HepG2 (cell line): ENCODE data around the gene SLC35F3. TPM values are rescaled to one million over a fixed set of nuclear protein-coding genes. Genes with fewer than 3 reads are reported as not detected.

Experiments
- ATAC-seq: fragments of 200-7000 bp; cut with Tn5 transposase; 3 replicates; pipeline ENCODE4 v1.9.1; 2020; ENCODE audit warnings: mild to moderate bottlenecking, moderate library complexity
- BruUV-seq: library from RNA; stranded (reverse); fragments of 400-500 nt; replicated peaks from 2 replicates; lab custom pipeline; 2021; lab: Mats Ljungman, UMichigan
- CTCF ChIA-PET: fragments of 300-600 bp; formaldehyde crosslinking; extraction: SDS; loops from one replicate; lab custom pipeline; 2021; ENCODE audit warnings: low total read pairs, inconsistent platforms, low intra/inter-chr PET ratio; lab: Yijun Ruan, JAX
- POLR2A ChIA-PET: fragments of 350-600 bp; sonication (Branson Sonifier 250); formaldehyde crosslinking; loops from one replicate; lab custom pipeline; 2020; ENCODE audit warnings: antibody characterized with exemption, inconsistent platforms; lab: Yijun Ruan, JAX
- DNase-seq: peaks from one replicate; pipeline ENCODE4 v3.0.0-alpha.2; 2015; ENCODE audit warnings: low spot score
- FAIRE-seq: peaks from 3 replicates; lab custom pipeline; 2011; peaks lifted over from hg19 to GRCh38; lab: Jason Lieb, UNC
- H2AFZ ChIP-seq: one replicate; pipeline ENCODE4 v1.6.1; 2011; ENCODE audit warnings: low read length, inconsistent platforms
- H3K27ac ChIP-seq: fragments of 300-600 bp; 3 replicates; pipeline ENCODE4 v1.8.0; 2011; ENCODE audit warnings: mixed run types, mild to moderate bottlenecking, mixed read lengths, low read length, inconsistent platforms; ENCODE audit not compliant: insufficient read depth; ENCODE audit errors: extremely low read length
- H3K27me3 ChIP-seq, 2 experiments: fragments of 200-600 bp in 1 of 2; 2 replicates in 1 of 2; 3 replicates in 1 of 2; pipeline versions ENCODE4 v1.6.0 to v1.8.0; 2011; ENCODE audit warnings: low read length in 2 of 2, mild to moderate bottlenecking in 2 of 2, moderate library complexity in 2 of 2, inconsistent platforms in 1 of 2; ENCODE audit not compliant: insufficient read depth in 2 of 2, control insufficient read depth in 1 of 2
- H3K36me3 ChIP-seq, 2 experiments: fragments of 200-600 bp in 1 of 2; replicated peaks in 1 of 2; 2 replicates in 1 of 2; 3 replicates in 1 of 2; pipeline versions ENCODE4 v1.5.1 to v1.8.0; 2011; ENCODE audit warnings: low read length in 2 of 2, inconsistent platforms in 1 of 2; ENCODE audit not compliant: insufficient read depth in 2 of 2, control insufficient read depth in 1 of 2
- H3K4me1 ChIP-seq: 2 replicates; pipeline ENCODE4 v1.5.1; 2012; ENCODE audit warnings: low read length, inconsistent platforms; ENCODE audit not compliant: insufficient read depth
- H3K4me2 ChIP-seq: 2 replicates; pipeline ENCODE4 v1.6.0; 2011; ENCODE audit warnings: low read depth, low read length, inconsistent platforms
- H3K4me3 ChIP-seq, 3 experiments: fragments of 200-600 bp in 1 of 3; sonication (generic), shearing (Covaris generic) in 1 of 3; replicated peaks in 1 of 3; 2 replicates each; pipeline ENCODE4 v1.5.1; 2011 to 2016; ENCODE audit warnings: low read length in 3 of 3, inconsistent platforms in 2 of 3, low read depth in 2 of 3, mild to moderate bottlenecking in 2 of 3, control low read depth in 1 of 3, mixed read lengths in 1 of 3; ENCODE audit not compliant: insufficient read depth in 1 of 3
- H3K79me2 ChIP-seq: one replicate; pipeline ENCODE4 v1.6.1; 2011; ENCODE audit warnings: low read length, inconsistent platforms; ENCODE audit not compliant: insufficient read depth
- H3K9ac ChIP-seq: 2 replicates; pipeline ENCODE4 v1.6.0; 2011; ENCODE audit warnings: mild to moderate bottlenecking, low read depth, low read length, inconsistent platforms; ENCODE audit not compliant: insufficient read depth
- H3K9me3 ChIP-seq: 2 replicates; pipeline ENCODE4 v1.5.1; 2012; ENCODE audit warnings: mild to moderate bottlenecking, low read length
- H4K20me1 ChIP-seq: 2 replicates; pipeline ENCODE4 v1.6.0; 2011; ENCODE audit warnings: inconsistent platforms, mild to moderate bottlenecking, low read length, moderate library complexity; ENCODE audit not compliant: insufficient read depth
- CBX5 ChIP-seq: sonication (generic); formaldehyde crosslinking; IDR thresholded peaks from 2 replicates; pipeline ENCODE4 v1.4.0; 2020; ENCODE audit warnings: missing genetic modification reagents, borderline replicate concordance
- KAT8 ChIP-seq: IDR thresholded peaks from 2 replicates; pipeline ENCODE4 v1.6.1; 2016; ENCODE audit warnings: missing genetic modification reagents, missing compliant biosample characterization
- MIXL1 ChIP-seq: IDR thresholded peaks from 2 replicates; pipeline ENCODE4 v1.6.1; 2016
- RAD51 ChIP-seq: fragments of 450-650 bp; IDR thresholded peaks from 2 replicates; pipeline ENCODE4 v1.6.1; 2016; ENCODE audit warnings: borderline replicate concordance
- RARA ChIP-seq: IDR thresholded peaks from 2 replicates; pipeline ENCODE4 v1.6.1; 2016; ENCODE audit warnings: missing genetic modification reagents, missing compliant biosample characterization
- REXO4 ChIP-seq: sonication (generic); formaldehyde crosslinking; IDR thresholded peaks from 2 replicates; pipeline ENCODE4 v1.8.0; 2022; ENCODE audit warnings: missing genetic modification reagents, mild to moderate bottlenecking, borderline replicate concordance
- RNF219 ChIP-seq: sonication (generic); formaldehyde crosslinking; IDR thresholded peaks from 2 replicates; pipeline ENCODE4 v1.5.0; 2020; ENCODE audit warnings: mild to moderate bottlenecking, missing genetic modification reagents
- ZNF282 ChIP-seq: fragments of 450-650 bp; IDR thresholded peaks from 2 replicates; pipeline ENCODE4 v1.6.1; 2018; ENCODE audit not compliant: partially characterized antibody
- ZNF331 ChIP-seq: sonication (generic); formaldehyde crosslinking; IDR thresholded peaks from 2 replicates; pipeline ENCODE4 v1.4.0; 2020; ENCODE audit warnings: missing genetic modification reagents
- ZNF484 ChIP-seq: sonication (generic); formaldehyde crosslinking; IDR thresholded peaks from 2 replicates; pipeline ENCODE4 v1.5.1; 2020; ENCODE audit warnings: mild to moderate bottlenecking, low read depth, missing genetic modification reagents, borderline replicate concordance
- WGBS: methylation state at CpG from one replicate; pipeline ENCODE4 v1.1.6; 2017; ENCODE audit warnings: low lambda C conversion rate; 5-methylcytosine and 5-hydroxymethylcytosine counted together
- in situ Hi-C: cut with HindIII; loops from 2 replicates; pipeline ENCODE4 v1.10.0; 2017; ENCODE audit warnings: low pct_unique_long_range_greater_than_20kb; ENCODE audit not compliant: extremely low pct_ligation_motif_present
- intact Hi-C: fragments of 100-400 bp; cut with micrococcal nuclease; formaldehyde crosslinking; loops from one replicate; pipeline ENCODE4 v1.10.0; 2022; ENCODE audit not compliant: unreplicated experiment
- polyA plus RNA-seq, 8 experiments: library from polyadenylated mRNA; depleted of rRNA in 3 of 8; stranded (reverse) in 7 of 8; unstranded in 1 of 8; fragments of >200 nt; fragmentation: Illumina TruSeq in 4 of 8; extraction: Trizol in 4 of 8; gene quantifications; 2 replicates each; pipeline versions ENCODE4 v1.2.1 to v1.2.3, GENCODE V29; 2011 to 2016; ENCODE audit warnings: low read depth in 4 of 8, missing spikeins in 1 of 8, mixed read lengths in 1 of 8; ENCODE audit not compliant: insufficient read depth in 1 of 8
- total RNA-seq, 5 experiments: library from RNA; depleted of rRNA; stranded (reverse); fragments of >200 nt; fragmentation: Illumina TruSeq; extraction: Trizol; gene quantifications; 2 replicates each; pipeline ENCODE4 v1.2.3, GENCODE V29; 2016; ENCODE audit warnings: low read depth in 1 of 5

The SLC35F3 gene
- total and polyA plus RNA-seq, 2 of the 13 experiments (the other 11 are each of a cell fraction or from before 2014, with no cell fraction given) = not detected

GRCh38 chr1:234219711-234220110 lies 315.2 kb downstream of the SLC35F3 start:
- Histone ChIP-seq H3K4me1 (peaks cover 5% of the 10 kb centered on the region; the same call in 1 of the 2 replicates), H3K36me3 (no peaks in the 10 kb centered on the region), H3K79me2 (no peaks in the 10 kb centered on the region), H3K9me3 (no peaks in the 10 kb centered on the region), H2AFZ (no peak overlapping the region), H3K9ac (no peak overlapping the region), H3K4me3 (no peak overlapping the region), H4K20me1 (no peaks in the 10 kb centered on the region), H3K4me2 (no peak overlapping the region), H3K27ac (no peak overlapping the region), H3K27me3 (peaks cover 0 to 37% of the 10 kb centered on the region in 2 experiments; a peak in 3 of 5 replicates)
- FAIRE-seq = no peak
- in situ Hi-C loops (no loop called here), intact Hi-C loops (no loop called here)
- ChIA-PET POLR2A (no interaction called here), CTCF (no interaction called here)
- DNase-seq = no peak
- 22% methylated on average over 9 of the region's 9 CpGs for WGBS
- ATAC-seq = no peak
- BruUV-seq = no TSS peak
- TF ChIP-seq RARA (CRISPR knock-in tag) (no peak), KAT8 (CRISPR knock-in tag) (no peak), ZNF484 (CRISPR knock-in tag) (no peak), MIXL1 (CRISPR knock-in tag) (no peak), ZNF282 (no peak), ZNF331 (no peak), REXO4 (CRISPR knock-in tag) (no peak), CBX5 (CRISPR knock-in tag) (no peak), RAD51 (no peak), RNF219 (CRISPR knock-in tag) (no peak)
